ELF-1 (cell line): ENCODE measurements around the gene SECTM1.
A peak's percentile ranks its signal among the peaks of the same experiment; 100 is the strongest.

Experiments used
- DNase-seq: peaks from one replicate; pipeline ENCODE4 v3.0.0-alpha.2; 2016; ENCODE audit warnings: low read depth, low spot score

SECTM1 gene

DNA sequence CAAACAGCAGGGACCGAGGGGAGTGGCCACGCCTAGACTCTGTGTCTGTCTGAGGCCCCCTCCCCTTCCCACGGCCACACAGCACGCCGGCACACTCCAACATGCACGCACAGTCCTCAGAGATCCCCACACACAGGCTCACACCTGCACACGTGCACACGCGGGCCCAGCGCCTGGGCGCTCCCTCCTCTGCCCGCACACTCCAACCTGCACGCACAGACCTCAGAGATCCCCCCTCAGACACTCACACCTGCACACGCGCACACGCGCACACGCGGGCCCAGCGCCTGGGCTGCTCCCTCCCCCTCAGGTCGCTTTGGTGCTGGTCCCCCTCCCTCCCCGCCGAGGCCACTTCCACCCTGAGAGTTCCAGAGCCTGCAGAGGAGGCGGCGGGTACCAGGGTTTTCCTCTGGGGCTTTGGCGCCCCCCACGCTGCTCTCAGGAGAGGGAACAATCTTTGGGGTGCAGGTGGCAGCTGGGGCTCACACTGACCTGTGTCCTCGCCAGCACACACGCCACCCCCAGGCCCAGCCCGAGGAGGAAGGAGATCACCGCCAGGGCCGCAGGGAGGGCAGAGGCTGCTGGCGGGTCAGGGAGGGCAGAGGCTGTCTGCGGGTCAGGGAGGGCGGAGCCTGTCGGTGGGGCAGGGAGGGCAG is 17.7 kb downstream of the SECTM1 start:
- DNase-seq = no peak

DNA sequence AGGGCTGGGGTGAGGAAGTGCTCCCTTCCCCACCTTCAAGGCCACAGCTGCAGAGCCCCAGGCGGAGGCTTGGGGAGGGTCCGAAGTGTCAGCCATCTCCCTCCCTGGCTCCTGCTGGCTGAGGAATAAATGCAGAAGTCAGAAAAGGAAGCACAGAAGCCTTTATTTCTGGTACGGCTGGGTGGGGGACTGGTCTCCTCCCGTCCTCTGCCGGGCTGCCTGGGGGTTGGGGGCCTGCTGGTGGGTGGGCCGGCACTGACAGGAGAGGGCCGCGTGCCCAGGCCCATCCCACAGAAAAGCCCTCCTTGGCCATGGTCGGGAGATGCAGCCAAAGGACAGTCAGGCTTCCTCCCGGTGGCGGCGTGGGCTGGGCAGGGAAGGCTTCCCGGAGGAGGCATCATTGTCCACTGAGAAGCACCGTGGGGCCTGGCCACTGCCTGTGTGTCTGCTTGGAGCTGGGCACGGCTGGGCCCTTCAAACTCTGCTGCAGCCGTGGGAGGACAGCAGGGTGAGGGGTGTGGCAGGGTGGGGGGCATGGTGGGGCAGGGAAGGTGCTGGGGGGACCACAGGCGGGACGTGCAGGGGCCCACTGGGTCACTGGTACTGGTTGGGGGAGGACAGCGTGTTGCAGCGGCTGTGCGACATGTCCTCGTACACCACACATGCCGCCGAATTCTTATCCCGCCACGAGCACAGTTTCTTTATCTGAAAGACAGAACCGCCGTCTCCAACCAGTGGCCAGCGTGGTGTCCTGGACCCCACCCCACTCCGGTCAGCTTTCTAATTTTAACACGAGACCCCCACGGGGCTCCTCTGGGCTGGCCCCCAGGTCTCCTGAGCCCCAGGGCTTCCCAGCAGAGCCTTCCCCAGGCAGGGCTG is 18.6 kb downstream of the SECTM1 start:
- no peak for DNase-seq

DNA sequence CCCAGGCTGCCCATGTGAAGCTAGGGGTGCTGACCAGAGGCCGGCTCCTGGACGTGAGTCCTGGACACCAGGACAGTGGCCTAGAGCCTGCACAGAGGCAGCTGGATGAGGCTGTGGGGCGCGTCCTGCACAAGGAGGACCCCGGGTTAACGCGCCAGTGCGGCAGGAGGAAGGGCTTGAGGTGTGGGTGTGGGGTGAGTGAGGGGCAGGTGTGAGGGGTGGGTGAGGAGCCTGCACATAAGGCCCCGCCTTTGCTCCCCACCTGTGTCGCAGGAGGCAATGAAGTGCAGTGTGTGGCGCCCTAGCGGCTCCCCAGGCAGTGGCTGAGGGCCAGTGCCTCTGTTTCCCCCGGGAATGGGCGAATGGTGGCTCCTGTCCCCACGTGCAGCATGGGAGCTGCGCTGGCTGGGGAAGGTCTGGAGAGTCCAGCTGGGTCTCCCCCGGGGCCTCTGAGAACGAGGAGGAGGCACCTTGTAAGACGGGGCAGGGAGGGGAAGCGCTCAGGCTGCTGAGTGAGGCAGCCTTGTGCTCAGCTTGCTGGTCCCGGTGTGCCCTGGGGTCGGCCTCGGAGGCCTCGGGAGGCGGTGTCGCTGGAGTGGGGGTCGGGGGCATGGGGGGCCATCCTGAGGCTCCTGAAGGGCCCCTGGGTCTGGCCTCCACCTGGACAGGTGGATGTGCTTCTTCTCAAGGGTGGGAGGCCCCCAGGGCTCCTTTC is 19.4 kb downstream of the SECTM1 start:
- DNase-seq = no peak

DNA sequence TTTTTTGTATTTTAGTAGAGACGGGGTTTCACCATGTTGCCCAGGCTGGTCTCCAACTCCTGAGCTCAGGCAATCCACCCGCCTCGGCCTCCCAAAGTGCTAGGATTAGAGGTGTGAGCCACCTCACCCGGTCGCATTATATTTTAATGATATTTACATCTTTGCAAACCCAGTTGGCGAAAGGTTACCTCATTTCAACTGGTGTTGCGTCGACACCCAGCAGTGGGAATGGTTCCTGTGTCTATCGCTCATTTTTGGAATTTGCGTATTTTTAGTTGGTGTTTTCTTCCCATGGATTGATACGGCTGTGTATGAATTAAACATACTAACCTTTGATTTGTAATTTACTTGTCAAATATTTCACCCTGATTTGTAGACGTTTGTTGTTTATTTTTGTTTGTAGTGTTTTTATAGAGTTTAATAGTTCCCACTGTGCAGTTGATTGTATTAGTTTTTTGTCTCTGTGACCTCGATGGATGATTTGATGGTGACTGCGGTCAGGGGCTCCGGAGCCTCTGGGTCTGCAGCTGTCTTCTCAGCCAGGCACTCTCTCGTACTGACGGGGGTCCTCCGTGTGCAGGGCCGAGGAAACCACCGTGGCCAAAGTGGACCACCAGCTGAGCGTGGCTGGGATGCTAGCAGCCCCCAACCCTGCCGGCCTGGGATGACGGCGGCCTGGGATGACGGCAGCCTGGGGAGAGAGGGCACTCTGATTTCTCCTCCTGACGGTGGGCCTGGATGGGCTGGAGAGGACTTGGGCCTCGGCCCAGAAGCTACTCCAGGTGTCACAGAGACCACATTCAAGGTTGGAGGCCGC is 20.2 kb downstream of the SECTM1 start:
- DNase-seq = no peak

DNA sequence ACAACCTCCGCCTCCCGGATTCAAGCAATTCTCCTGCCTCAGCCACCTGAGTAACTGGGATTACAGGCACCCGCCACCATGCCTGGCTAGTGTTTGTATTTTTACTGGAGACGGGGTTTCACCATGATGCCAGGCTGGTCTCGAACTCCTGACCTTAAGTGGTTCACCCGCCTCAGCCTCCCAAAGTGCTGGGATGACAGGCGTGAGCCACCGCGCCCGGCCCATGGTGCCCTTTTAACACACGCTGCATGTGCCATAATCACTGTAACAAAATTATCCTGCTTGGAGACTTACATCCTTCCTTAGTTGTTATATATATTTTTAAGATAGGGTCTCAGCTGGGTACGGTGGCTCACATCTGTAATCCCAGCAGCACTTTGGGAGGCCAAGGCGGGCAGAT is 21.6 kb downstream of the SECTM1 start:
- DNase-seq = no peak

DNA sequence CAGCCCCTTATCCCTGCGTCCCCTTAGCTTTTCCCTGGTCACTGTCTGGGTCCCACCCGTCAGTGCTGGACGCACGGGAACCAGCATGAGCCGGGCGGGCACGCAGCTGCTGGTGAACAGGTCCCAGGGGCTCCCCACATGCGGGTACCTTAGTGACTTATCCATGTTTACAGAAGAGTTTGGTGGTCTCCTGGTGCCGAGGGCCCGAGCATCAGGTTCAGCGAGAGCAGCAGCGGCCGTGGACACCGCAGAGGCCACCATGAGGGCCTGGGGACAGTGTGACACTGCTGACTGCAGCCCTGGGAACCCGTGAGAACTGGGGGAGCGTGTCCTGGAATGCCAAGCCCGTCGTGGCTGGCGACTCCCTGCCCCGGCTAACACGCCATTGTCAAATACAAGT is 22.7 kb downstream of the SECTM1 start:
- DNase-seq = no peak

DNA sequence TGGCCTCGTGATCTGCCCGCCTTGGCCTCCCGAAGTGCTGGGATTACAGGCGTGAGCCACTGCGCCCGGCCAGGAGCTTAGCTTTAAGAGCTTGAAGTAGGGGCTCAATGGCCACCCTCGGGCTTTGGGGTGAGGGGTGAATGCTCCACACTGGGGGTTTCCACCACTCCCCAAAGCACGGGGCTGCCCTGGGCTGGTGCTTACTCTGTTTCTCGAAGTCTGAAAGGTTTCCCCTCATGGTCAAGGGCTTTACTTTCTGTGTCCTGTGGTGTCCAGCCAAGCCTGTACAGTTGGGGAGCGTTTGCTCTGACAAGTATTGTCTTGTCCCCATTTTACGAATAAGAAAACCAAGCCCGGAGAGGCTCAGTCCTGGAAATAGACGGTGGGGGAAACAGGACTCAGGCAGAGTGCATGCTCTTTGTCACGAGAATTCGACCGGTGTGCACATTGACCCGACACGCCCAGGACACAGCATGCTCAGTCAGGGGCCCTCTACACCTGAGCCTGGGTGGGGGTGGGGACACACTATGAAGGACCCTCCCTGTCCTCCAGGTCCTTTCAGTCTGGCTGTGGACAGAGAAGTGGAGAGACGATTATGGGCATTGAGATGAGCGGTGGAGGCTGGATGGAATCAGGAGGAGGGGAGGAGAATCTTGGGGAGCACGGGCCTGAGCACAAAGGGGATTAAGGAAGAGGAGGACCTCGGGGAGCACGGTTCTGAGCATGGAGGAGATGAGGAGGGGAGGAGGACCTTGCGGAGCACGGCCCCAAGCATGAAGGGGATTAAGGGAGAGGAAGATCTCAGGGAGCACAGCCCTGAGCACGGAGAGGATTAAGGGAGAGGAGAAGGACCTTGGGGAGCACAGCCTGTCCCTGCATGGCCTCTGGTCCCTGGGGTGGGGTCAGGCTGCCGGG is 23.7 kb downstream of the SECTM1 start:
- no peak for DNase-seq

DNA sequence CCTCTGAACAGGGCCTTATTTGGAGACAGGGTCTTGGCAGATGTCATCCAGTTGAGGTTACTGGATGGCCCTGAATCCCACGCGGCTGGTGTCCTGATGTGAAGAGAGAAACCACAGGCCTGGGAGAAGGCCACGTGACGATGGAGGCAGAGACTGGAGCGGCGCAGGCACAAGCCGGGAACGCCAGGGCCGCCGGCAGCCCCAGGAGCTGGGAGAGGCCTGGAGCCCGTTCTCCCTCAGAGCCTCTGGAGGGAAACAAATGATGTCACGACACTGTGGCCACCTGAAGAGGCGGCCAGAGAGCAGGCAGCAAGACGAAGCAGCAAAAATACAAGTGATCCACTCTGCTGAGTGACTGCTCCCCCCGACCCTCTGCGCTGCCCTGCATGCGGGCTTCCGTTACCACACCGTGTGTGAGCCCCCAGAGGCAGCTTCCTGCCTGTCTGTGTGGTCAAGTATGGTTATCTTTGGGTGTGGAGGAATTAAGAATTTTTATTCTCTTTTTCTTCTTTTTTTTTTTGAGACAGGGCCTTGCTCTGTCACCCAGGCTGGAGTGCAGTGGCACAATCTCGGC is 27.8 kb downstream of the SECTM1 start:
- no peak for DNase-seq

DNA sequence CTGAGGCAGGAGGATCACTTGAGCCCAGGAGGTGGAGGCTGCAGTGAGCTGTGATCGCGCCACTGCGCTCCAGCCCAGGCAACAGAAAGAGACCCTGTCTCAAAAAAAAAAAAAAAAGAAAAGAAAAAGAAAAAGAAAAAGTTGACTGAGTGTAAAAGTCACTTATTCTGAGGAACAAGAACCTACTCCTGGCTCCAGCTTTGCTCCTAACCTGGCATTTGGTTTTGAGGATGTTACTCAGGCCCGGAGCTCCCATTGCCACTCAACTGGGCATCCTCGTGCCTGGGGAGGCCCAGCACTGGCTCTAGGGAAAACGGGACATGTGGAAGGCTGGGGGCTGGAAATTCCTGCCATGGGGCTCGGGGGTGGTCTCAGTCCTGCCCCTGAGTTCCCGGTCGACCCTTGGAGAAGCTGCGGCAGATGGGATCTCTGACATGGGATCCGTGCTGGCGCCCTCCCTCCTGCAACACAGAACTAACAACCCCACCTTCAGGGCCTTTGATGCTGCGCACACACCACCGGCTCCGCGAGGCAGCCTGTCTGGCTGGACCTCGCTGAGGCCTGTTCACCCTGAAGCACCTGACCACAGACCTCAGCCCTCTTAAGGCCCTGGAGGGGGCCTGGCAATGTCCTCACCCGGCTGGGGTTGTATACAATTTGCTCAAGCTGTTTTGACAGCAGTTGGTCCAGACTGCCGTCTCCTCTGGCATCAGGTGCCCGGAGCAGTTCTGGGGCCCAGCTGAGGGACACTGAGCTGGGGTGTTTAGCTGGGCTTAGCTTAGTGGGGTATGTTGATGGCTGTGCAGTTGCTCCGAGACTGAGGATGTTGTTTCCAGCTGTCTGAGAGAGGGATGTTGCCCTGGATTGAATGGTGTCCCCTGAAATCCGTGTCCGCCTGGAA is 28.5 kb downstream of the SECTM1 start:
- peak; percentile 71 for DNase-seq

DNA sequence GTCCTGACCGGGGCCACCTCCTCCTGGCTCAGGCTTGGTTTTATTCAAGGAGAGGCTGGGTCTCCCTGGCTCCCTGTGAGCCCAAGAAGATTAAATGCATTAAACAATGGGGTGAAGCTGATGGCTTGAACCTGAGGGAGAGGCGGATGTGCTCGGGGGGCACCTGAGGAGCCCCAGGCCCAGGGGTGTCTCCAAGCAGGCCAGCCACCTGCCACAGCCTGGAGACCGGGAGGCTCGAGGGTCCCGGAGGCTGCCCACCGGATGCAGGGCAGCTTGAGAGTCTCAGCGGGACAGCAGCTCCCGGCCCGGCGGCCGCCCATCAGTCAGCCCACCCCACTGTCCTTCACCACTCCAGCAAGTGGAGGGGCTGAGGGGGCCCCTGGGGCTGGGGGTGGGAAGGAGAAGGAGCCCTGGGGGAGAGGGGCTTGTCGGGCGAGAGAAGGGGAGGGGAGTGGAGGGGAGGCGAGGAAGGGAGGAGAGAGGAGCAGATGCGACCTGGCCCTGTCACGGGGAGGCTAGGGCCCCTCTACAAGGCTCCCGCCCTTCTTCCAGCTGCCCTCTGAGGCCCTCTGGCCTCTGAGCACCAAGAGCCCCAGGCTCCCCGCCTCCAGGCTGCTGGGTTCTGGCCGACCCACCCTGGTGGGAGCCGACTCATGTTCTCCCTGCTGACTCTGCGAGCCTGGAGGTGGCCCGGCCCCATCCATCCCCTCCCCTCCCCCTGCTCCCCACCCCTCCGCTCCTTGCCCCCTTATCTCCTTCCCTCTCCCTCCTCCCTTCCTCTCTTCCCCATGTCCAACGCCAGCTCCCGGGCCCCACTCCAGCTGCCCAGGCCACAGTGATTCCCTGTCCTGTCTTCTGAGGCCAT is 29.4 kb downstream of the SECTM1 start:
- no peak for DNase-seq

DNA sequence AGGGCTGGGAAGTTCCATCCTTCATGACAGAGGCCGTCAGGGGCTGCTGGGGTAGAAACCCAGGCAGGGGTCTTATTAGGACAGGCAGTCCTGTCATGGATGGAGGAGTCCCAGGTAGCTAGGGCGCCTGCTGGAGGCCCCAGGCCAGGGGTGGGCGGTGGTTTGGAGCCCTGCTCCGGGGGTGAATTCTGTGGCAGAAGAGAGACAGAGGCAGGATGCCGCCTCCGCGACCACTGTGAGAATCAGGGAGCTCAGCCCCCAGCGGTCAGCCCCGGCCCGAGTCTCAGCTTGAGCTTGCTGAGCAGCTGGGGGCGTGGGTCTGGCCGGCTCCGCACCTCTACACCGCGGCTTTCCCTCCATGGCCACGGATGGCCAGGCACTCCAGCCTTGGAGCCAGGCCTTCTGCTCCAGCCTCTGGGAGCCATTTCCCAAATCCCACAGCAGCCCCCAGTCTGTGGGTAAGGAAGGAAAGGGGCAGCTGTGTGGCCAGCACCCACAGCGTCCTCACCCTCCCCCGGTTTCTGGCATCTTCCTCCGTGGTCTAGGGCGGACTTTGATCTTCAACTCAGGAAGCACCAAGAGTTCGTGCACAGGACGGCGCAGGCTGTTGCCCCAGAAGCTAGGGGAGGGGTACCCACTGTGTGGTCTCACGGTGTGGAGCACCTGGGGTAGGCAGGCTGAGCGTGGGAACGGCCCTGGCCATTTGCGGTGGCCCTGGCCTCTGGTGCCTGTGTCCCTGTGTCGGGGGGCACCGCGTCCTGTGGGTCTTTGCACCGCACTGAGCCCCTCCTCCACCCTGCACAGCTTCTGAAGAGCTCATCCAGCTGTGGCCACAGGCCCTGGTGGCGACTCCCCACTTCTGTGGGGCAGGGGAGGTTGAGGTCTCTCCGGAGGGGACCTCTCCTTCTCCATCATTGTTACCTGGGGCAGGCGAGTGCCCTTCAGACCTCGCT is 30.3 kb downstream of the SECTM1 start:
- no peak for DNase-seq

DNA sequence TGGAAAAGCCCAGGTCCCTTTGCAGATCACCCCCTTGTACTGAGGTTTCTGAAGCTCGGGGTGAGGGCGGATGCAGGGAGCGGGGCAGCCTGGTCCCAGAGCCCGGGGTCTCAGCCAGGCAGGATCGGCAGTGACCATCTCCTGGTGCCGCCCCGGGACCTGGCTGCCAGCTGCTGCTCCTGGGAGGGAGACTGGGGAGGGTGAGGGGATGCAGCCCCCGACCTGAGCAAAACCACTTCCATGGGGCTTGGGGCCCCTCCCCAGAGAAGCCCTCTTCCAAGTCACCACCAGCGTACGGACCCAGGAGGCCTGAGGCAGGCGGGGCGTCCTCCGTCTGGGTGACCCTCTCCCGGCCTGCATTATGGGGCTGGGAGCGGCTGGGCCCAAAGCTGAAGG is 31.0 kb downstream of the SECTM1 start:
- no peak for DNase-seq

DNA sequence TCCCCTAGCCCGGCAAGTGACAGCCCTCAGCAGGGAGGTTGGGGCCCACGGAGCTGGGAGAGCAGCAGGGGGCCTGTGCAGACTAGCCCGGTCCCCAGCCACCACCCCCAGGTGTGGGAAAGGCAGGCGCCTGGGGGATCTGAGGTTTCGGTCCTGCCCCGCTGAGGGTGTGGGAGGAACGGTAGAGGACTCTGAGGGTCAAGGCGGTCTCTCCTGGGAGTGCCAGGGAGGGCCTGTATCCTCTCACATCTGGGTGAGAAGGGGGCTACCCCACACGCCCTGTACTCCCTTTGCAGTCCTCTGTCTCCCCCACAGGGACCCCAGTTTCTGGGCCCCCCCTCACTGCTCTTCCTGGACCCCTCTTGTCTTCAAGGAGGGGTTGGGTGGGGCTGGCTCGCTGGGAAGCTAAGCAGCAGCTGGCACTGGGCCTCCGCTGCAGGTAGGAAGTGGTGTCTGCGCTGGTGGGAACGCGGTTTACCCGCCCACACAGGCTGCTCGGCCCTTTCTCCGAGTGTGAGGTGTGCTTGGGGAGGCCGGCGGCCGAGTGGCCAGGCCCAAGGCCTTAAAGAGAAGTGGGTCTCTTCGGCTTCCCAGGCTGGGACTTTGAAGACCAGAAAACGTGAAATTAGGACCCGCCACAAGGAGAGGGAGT is 31.5 kb downstream of the SECTM1 start:
- DNase-seq = no peak

DNA sequence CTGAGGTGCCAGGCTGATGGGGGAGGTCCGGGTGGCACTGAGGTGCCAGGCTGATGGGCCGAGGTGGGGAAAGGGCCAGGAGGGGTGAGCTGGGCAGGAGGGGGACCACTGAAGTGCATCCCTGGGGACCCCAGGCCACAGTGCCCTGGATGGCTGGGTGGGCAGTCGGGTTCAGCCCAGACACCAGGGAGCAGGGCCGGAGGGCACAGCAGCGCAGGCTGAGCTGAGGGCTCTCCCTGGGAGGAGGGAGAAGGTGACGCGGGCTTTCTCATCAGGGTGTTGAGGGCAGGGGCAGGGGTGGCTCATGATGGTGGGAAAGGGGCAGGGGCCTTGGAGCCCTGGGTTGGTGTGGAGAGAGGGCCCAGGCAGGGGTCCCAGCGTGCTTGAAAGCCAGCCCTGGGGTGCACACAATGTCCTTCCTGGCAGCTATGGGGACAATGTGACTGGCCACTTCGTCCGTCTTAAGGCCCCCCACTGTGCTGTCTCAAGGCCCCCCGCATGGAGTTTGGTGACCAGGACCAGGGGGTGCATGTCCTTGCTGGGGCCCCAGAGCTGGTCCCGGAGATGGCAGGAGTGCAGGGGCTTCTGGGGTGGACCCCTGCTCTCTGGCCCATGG is 32.2 kb downstream of the SECTM1 start:
- no peak for DNase-seq

DNA sequence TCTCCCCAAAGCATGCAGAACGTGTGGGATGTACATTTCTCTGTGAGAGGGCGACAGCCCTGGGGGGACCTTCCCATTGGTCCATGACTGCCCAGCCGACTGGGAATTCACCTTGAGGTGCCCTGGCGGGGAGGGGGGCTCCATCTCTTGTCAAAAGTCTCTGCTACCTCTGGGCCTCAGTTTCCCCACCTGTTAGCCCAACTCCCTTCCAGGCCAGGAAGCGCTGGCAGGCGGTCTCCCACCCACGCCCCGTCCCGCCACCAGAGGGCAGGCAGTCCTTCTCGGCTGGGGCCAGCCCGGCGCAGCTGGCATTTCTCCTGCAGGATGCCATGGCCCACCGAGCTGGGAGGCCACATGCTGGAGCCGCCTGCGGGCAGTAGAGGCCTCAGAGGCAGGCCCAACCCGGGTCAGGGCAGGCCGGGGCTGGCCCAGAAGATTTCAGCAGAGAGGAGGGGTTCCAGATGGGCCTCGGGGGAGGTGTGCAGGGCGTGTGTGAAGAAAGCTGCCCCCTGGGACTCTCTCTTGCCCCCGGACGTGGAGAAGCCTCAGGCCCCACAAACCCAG is 32.8 kb downstream of the SECTM1 start:
- DNase-seq = peak; percentile 58

DNA sequence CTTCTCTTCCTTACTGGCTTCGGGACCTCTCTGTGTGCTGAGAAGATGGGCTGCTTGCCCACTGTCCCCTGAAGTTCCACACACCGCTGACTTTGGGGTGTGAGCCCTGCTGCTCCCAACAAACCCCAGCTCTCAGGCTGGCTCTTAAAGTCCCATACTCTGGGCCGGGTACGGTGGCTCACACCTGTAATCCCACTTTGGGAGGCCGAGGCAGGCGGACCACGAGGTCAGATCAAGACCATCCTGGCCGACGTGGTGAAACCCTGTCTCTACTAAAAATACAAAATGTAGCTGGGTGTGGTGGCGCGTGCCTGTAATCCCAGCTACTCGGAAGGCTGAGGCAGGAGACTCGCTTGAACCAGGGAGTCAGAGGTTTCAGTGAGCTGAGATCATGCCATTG is 33.3 kb downstream of the SECTM1 start:
- DNase-seq = no peak
